GM21786 (cell line): ENCODE data around the gene SYT14.
"Not testable (repeated sequence)": the region's sequence is repeated elsewhere in the genome, so short reads cannot be mapped to it uniquely, and the experiment has no call there.

ENCODE experiments used
- ATAC-seq: cut with Tn5 transposase; IDR thresholded peaks from one replicate; pipeline ENCODE4 v1.9.1; 2021; ENCODE audit not compliant: unreplicated experiment

Gene SYT14

DNA sequence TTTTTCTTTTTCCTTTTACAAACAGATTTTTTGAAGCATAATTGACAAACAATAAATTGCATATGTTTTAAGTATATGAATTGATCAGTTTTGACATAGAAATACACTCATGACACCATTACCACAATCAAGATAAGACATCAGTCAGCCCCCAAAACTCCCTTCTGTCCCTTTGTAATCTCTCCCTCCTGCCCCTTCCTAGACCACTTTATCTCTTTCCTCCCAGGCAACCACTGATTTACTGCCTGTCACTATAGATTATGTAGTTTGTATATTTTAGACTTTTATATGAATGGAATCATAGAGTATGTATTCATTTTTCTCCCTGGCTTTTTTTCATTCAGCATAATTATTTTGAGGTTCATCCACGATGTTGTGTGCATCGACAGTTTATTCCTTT, 6.9 kb upstream of the SYT14 start:
- ATAC-seq = no peak

DNA sequence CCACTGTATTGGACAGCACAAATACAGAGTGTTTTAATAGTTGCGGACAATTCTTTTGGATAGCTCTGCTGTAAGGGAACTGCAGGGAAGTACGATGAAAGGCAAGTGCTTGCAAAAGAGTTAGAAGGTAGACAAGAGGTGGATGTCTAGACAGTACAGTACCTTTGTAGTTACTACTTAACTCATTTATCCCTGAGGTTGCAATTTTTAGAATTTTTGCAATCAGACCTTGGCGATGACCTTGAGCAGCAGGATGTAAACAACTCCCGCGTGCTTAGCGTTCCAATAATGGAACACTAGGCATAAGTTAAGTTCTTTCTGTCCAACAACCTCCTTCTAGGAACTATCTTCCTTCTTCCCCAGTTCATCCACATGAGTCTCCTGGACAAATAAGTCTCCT, 1.9 kb upstream of the SYT14 start:
- ATAC-seq = no peak

GRCh38 chr1:209945377-209945776, 7.4 kb downstream of the SYT14 start:
- ATAC-seq = no peak

DNA sequence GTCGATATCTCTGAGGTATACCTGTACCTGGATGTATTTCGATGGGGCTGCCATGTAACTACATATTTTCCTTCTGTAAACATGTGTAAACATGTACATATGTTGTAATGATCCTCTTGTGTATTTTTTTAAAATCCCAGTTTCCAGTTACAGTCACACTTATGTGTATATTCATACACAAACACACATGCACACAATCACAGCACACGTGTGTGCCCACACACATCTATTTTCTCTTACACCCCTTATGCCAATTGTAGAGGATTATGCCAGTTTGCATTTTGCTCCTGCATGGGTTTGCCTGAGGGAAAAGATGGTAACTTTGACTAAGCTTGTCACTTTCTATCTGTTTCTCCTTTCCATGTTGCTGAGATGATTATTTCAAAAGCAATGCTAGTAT, 10.1 kb downstream of the SYT14 start:
- ATAC-seq = no peak

GRCh38 chr1:209956116-209956515, 18.1 kb downstream of the SYT14 start:
- ATAC-seq = no peak

DNA sequence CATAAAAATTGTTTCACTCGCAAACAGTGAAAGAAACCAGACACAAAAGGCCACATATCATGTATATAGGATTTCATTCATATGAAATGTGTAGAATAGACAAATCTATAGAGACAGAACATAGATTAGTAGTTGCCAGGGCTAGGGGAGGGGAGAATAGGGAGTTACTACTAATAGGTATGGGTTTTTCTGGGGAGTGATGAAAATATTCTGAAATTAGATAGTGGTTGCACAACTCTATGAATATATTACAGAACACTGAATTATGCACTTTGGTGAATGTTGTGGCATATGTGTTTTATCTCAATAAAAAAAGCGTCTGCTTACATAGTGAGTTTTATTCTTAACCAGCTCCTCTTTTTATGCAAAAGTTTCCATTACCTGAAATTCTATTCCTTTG, 21.6 kb downstream of the SYT14 start:
- no peak for ATAC-seq

GRCh38 chr1:209960926-209961325, 22.9 kb downstream of the SYT14 start:
- no peak for ATAC-seq

- ATAC-seq = no peak
Observed at GRCh38 chr1:209962388-209962787, 24.4 kb downstream of the SYT14 start.

DNA sequence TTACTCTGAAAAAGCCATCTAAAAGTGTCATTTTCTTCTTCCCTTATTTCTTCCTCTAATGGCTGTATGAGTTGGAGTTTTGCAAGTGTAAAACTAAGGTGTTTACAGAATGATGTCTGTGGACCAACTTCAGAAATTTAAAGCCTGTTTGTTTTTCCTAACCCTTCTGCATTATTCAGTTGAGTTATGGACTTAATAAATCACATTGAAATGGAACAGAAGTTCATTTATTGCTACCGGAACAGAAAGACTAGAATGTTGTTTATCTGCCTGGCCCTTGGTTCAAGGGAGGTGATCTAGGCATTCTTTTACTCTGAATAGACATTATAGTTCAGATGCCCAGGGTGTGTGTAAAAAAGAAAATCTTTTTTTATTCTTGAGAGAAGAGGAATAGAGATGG, 24.8 kb downstream of the SYT14 start:
- ATAC-seq = no peak

DNA sequence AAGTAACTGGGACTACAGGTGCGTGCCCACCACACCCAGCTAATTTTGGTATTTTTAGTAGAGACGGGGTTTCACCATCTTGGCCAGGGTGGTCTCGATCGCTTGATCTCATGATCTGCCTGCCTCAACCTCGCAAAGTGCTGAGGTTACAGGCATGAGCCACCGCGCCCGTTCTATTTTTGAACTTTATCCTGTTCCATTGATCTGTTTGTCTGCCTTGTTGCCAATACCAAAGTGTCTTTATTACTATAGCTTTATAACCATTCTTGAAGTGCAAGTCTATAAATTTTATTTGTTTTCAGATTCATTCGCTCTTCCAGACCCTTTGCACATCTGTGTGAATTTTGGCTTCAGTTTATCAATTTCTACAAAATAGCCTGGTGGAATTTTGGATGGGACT, 28.0 kb downstream of the SYT14 start:
- no peak for ATAC-seq

GRCh38 chr1:209978721-209979120, 40.7 kb downstream of the SYT14 start:
- ATAC-seq = not testable (repeated sequence)

DNA sequence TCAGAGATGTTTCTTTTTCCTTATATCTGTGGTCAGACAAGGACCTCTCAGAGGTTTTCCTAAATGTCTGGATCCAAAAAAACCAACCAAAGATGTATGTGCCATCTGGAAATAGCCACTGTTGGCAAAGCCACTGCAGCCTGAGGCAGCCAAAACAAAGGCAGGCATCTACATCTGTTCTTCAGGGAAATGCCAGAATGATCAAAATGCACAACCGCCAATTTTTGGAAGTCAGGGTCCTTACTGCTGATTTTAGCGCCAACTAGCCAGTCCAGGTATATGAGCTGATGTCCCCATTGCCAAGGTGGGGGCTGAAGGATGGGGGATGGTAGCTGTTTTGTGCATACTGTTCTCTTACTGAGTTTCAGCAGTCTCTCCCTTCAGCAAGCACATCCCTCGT, 45.9 kb downstream of the SYT14 start:
- ATAC-seq = no peak

- ATAC-seq = no peak
Observed at GRCh38 chr1:209985002-209985401, 47.0 kb downstream of the SYT14 start.

DNA sequence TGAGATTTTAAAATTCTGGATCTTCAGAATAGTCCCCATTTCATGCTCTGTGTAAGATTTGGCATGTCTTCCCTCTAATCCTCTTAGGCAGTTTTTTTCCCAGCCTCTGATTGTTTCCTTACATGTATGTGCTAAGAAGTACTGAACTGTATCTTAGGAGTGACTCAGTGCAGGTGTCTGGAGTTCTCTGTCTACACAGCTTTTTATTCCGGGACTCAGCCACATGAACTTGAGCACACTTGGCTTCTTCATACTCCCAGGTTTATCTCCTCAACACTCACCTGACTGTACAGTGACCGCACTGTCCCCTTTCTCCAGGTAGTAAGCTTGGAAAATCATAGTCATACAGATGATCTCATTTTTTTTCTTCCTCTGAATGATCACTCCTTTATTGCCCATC, 50.7 kb downstream of the SYT14 start:
- no peak for ATAC-seq

- no peak for ATAC-seq
Observed at GRCh38 chr1:209989525-209989924, 51.5 kb downstream of the SYT14 start.

DNA sequence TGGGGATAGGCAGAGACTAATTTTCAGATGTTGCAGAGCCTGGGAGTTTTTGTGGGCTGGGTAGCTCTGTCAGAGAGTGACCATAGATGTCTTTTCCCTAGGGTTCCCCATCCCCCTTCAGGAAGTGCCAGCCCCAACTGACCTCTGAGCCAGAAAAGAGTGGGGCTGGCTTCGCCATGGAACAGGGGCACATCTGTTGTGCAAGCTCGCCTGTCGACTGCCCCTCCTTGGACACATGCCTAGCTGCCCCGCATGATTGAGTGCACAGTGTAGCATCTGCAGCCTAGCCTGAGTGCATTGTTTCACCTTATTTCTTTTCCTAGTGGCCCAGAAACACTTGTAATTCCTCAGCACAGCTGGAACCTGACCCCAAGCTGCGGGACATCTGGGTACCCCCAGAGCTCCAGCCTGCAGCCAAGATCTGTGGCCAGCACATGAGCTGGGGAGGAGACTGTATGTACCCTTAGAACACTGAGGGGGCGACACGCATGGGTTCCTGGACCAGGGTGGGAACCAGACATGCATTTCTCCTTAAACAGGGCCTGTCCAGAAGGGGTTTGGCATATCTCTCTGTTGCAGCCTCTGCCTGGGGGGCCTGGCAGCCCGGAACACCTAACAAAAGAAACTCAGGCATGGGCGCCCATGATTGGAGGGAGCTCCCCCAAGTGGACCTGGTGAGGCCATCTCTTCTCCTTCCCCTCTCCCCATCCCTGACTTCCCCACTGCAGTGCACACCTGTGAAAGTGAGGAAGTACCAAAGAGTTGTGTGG, 55.2 kb downstream of the SYT14 start:
- ATAC-seq = no peak

DNA sequence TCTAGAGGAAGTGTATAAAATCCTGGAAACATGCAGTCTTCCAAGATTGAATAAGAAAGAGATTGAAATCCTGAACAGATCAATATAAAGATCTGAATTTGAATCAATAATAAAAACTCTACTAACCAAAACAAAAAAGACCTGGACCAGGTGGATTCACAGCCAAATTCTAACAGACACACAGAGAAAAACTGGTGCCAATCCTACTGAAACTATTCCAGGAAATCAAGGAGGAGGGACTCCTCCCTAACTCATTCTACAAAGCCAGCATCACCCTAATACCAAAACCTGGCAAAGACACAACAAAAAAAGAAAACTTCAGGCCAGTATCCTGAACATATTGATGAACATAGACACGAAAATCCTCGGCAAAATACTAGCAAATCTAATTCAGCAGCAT, 58.3 kb downstream of the SYT14 start:
- no peak for ATAC-seq

DNA sequence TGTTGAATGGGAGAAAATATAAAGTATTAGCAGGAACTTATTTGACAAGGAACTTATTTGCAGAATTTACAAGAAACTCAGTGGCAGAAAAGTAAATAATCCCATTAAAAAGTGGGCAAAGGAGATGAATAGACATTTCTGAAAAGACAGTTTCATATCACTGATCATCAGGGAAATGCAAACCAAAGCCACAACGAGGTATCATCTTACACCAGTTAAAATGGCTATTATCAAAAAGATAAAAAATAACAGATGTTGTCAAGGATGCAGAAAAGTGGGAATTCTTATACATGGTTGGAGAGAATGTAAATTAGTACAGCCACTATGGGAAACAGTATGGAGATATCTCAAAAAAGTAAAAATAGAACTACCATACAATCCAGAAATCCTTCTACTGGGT, 61.0 kb downstream of the SYT14 start:
- no peak for ATAC-seq

DNA sequence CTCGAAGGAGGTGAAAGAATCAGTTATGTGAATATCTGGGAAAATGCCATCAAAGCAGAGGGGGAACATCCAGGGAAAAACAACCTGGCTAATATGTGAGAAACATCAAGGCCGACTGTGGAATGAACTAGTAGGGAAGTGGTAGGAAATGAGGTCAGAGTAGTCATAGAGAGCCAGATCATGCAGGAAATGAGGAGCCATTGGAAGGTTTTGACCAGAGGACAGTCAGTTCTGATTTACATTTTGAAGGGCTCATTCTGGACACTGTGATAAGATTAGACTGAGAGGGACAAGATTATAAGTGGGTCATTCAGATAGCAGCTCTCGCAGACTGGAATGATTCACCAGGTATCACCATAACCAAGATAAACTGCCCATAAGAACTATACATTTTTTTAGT, 63.7 kb downstream of the SYT14 start:
- ATAC-seq = no peak

DNA sequence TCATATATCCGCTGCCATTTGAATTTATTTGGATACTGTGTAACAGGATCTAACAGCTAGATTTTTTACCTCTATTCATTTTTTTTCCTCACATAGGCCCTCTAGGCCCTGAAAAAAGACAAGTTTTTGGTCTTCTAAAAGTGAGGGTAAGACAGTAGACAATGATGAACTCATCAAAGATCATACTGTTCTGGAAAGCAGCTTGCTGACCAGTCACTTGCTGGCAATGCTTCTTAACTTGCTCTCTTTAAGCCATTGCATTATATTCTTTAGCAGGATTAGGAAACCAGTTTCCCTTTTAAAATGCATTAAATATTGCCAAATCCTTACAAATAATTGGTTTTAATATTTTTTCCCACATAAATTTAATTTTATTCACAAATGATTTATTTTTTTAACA, 65.5 kb downstream of the SYT14 start:
- ATAC-seq = no peak

DNA sequence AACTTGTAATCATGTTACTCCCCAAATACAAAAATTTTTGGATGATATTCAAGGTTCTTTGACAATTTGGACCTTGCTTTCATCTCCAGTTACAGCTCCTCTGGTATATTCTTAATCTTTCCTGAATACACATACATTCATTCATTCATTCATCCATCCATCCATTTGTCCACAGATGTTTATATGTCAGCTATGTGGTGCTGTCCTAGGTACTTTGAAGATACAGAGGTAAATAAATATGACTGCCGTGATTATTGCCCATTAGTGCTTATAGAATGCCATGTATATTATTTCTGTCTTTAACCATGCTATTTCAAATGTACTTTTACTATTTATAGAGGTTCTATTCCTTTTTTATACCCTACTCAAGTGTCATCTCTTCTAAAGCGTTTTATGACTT, 72.1 kb downstream of the SYT14 start:
- no peak for ATAC-seq

DNA sequence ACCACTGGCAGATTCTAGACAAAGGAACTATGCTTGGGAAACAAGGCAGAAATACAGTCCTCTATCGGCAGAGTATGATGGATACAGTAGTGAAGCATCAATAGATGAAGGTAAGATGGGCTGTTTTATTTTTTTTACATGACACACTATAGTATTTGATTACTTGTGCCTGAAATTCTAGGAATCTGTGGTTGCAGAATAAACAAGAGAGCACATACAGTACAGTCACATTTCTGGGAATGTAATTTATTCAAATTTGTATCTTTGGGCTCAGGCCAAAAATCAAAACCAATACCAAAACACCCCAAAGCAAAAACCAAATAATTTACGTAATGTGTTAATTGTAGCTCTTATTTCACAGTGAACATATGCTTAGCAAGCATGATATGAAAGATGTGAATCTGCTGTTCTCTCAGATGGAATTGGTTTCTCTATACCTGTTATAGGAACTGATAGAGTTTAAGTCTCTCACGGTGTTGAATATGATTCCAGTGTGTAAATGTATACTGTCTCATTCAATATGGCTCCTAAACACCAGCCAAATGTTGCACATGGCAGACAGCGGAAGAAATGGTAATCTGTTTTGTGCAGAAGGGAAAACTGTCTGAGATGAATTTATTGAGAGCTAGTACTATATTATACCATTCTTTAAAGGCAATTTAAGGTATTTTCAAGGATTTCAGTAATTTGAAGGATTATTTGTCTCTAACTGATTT, 83.3 kb downstream of the SYT14 start:
- ATAC-seq = no peak

GRCh38 chr1:210022044-210022443, 84.0 kb downstream of the SYT14 start:
- no peak for ATAC-seq
